ENCODE measurements around the gene SULF2.

Gene SULF2

DNA sequence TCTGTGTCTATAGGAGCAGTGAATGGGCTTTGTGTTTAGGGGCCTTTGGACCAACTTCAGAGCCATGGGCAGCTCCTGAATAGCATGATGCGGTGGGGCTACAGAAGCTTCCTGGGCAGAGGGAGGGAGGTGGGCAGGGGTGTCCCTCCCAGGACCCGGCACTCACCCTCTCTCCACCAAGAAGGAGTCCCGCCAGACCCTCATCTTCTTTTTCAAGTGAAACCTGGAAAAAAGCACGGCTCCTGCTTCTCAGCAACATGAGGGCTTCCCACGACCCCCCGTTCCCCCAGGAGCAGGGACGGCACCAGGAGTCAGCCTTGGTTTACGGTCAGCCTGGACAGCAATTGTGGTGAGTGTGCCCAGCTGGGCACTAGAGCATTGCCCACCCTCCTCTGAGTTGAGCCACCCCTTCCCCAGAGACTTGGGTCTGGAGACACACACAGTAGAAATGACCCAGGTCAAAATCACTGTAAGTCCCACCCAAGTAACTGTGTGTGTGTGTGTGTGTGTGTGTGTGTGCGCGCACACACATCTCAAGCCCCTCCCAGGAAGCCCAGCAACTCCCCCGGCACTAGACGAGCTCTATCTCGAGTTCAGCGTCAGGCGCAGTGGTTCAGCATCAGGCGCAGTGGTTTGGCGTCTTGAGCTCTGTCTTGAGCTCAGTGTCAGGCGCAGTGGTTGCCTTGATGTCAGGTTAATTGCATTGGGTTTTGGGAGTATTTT is 108.2 kb downstream of the SULF2 start:
- no peak overlapping the region for H3K9ac ChIP-seq
- H3K27ac ChIP-seq: no peak overlapping the region
- TF ChIP-seq, protein P1, sequence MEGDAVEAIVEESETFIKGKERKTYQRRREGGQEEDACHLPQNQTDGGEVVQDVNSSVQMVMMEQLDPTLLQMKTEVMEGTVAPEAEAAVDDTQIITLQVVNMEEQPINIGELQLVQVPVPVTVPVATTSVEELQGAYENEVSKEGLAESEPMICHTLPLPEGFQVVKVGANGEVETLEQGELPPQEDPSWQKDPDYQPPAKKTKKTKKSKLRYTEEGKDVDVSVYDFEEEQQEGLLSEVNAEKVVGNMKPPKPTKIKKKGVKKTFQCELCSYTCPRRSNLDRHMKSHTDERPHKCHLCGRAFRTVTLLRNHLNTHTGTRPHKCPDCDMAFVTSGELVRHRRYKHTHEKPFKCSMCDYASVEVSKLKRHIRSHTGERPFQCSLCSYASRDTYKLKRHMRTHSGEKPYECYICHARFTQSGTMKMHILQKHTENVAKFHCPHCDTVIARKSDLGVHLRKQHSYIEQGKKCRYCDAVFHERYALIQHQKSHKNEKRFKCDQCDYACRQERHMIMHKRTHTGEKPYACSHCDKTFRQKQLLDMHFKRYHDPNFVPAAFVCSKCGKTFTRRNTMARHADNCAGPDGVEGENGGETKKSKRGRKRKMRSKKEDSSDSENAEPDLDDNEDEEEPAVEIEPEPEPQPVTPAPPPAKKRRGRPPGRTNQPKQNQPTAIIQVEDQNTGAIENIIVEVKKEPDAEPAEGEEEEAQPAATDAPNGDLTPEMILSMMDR (conservative IDR thresholded peaks at IDR 0.05; ENCODE audit: low read depth, low read length): no peak

DNA sequence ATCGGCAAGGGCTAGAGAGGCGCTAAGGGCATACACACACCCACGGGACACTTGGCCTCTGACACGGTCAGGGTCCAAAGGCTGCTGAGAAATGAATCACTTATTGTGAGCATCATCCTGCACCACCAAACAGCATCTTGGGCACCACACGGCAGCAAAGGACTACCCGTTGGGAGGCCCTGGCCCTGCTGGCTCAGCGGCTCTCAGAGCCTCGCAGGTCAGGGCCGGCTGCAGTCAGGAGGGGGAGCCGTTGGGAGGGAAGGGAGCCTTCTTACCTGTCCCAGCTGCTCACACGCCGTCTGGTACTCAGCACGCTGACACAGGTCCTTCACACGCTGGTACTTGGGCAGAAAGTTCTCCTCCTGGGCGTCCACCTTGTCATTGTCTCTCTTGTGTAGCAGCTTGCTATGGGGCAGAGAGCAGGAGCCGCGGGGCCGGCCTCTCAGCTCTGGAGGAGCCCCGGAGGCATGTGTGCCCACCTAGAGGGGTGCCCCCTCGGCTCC is 109.0 kb downstream of the SULF2 start:
- H3K36me3 ChIP-seq (ENCODE audit: insufficient read depth): no peaks in the 10 kb centered on the region
- TF ChIP-seq, protein P1 (conservative IDR thresholded peaks at IDR 0.05; ENCODE audit: low read depth, low read length): no peak
- H3K79me2 ChIP-seq (ENCODE audit: insufficient read depth, low read depth): no peaks in the 10 kb centered on the region
- no peak overlapping the region for H3K9ac ChIP-seq
- no peak overlapping the region for H3K4me2 ChIP-seq
- H3K4me3 ChIP-seq (IDR thresholded peaks at IDR 0.05; ENCODE audit: insufficient read depth, low read depth, low read length): no peak overlapping the region
- no peak overlapping the region for H2AFZ ChIP-seq (ENCODE audit: low read depth)
- peaks cover 68% of the 10 kb centered on the region for H3K27me3 ChIP-seq (ENCODE audit: insufficient read depth, low read depth)
- H3K27ac ChIP-seq: no peak overlapping the region
- H3K4me1 ChIP-seq (ENCODE audit: low read depth, poor library complexity, severe bottlenecking): no peaks in the 10 kb centered on the region
- no peaks in the 10 kb centered on the region for H4K20me1 ChIP-seq (ENCODE audit: insufficient read depth)

More for the DNA sequence above, 108.2 kb downstream of the SULF2 start:
- Histone ChIP-seq H3K4me2 (no peak overlapping the region), H4K20me1 (ENCODE audit: insufficient read depth) (no peaks in the 10 kb centered on the region), H3K4me3 (IDR thresholded peaks at IDR 0.05; ENCODE audit: insufficient read depth, low read depth, low read length) (no peak overlapping the region), H3K79me2 (ENCODE audit: insufficient read depth, low read depth) (no peaks in the 10 kb centered on the region), H3K4me1 (ENCODE audit: low read depth, poor library complexity, severe bottlenecking) (no peaks in the 10 kb centered on the region), H3K36me3 (ENCODE audit: insufficient read depth) (no peaks in the 10 kb centered on the region), H3K27me3 (ENCODE audit: insufficient read depth, low read depth) (peaks cover 68% of the 10 kb centered on the region), H2AFZ (ENCODE audit: low read depth) (no peak overlapping the region)

DNA sequence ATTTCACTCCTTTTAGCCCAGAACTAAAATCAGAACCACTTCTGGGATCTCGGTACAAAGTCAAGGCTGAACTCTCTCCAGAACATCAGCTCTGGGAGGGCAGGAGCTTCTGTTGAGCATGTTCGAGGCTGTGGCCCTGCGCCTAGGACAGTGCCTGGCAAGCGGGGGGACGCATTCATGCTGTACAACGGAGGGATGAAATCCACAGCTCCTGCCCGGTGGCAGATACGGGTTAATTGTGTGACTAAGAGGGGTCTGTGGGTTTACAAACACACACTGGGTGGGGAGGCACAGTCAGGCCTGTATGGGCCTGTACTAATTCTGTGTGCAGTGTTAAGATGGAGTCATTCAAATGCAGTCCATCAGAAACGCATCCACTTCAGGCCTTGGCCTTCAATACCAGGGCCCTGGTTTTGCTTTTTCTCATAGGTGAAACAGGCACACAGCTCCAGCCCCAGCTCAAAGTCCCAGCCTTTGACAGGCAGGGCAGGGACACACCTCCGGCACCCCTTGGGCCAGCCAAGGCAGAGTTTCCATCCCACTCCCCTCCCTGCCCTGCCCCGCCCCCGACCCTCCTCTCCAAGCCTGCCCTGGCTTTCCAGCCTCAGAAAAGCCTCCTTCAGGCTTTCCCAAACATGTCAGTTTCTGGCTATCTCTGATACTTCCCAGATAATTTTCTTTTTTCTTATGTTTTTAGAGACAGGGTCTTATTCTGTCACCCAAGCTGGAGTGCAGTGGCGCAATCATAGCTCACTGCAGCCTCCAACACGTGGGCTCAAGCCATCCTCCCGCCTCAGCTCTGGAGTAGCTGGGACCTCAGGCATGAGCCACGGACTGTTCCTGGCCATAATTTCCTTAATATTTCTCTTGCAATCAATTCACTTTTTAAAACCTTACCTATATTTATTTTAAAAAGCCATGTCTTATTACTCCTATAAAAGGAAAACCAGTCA is 109.8 kb downstream of the SULF2 start:
- Histone ChIP-seq H3K27ac (no peak overlapping the region), H3K27me3 (ENCODE audit: insufficient read depth, low read depth) (peaks cover 66% of the 10 kb centered on the region), H4K20me1 (ENCODE audit: insufficient read depth) (no peaks in the 10 kb centered on the region), H3K4me1 (ENCODE audit: low read depth, poor library complexity, severe bottlenecking) (no peaks in the 10 kb centered on the region), H3K79me2 (ENCODE audit: insufficient read depth, low read depth) (no peaks in the 10 kb centered on the region), H2AFZ (ENCODE audit: low read depth) (no peak overlapping the region), H3K4me2 (no peak overlapping the region), H3K4me3 (IDR thresholded peaks at IDR 0.05; ENCODE audit: insufficient read depth, low read depth, low read length) (no peak overlapping the region), H3K36me3 (ENCODE audit: insufficient read depth) (no peaks in the 10 kb centered on the region), H3K9ac (no peak overlapping the region)
- TF ChIP-seq, protein P1 (conservative IDR thresholded peaks at IDR 0.05; ENCODE audit: low read depth, low read length): no peak

DNA sequence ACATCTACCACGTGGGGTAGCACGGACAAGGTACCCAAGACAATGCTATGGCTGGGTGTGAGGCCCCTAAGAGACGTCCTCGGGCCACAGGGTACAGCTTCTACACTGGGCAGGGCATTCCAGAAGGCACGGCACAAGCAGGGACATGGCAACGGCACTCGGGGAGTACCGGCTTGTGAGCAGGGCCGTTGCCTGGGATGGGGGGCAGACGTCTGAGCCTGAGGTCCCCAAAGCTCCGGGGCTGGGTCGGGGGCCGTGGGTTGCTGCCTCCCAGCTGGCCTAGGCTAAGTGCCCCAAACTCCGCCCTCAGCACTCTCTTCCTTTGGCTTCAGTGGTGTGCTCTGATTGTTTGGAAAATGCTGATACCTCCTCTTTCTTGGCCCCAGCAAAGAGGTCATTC is 110.6 kb downstream of the SULF2 start:
- Histone ChIP-seq H4K20me1 (ENCODE audit: insufficient read depth) (no peaks in the 10 kb centered on the region), H3K9ac (no peak overlapping the region), H3K4me3 (IDR thresholded peaks at IDR 0.05; ENCODE audit: insufficient read depth, low read depth, low read length) (no peak overlapping the region), H2AFZ (ENCODE audit: low read depth) (no peak overlapping the region), H3K27me3 (ENCODE audit: insufficient read depth, low read depth) (peaks cover 66% of the 10 kb centered on the region), H3K79me2 (ENCODE audit: insufficient read depth, low read depth) (no peaks in the 10 kb centered on the region), H3K4me1 (ENCODE audit: low read depth, poor library complexity, severe bottlenecking) (no peaks in the 10 kb centered on the region), H3K36me3 (ENCODE audit: insufficient read depth) (no peaks in the 10 kb centered on the region), H3K27ac (no peak overlapping the region), H3K4me2 (no peak overlapping the region)
- TF ChIP-seq, protein P1 (conservative IDR thresholded peaks at IDR 0.05; ENCODE audit: low read depth, low read length): no peak

Data from KMS-11 (cell line).